Measurements from ENCODE around the gene DBN1. TPM values are rescaled to one million over a fixed set of nuclear protein-coding genes. Genes with fewer than 3 reads are reported as not detected.
A peak's percentile ranks its signal among the peaks of the same experiment; 100 is the strongest.

The DBN1 gene
- total RNA-seq, 2 donors from 2014 or later: 322 to 383 TPM

DNA sequence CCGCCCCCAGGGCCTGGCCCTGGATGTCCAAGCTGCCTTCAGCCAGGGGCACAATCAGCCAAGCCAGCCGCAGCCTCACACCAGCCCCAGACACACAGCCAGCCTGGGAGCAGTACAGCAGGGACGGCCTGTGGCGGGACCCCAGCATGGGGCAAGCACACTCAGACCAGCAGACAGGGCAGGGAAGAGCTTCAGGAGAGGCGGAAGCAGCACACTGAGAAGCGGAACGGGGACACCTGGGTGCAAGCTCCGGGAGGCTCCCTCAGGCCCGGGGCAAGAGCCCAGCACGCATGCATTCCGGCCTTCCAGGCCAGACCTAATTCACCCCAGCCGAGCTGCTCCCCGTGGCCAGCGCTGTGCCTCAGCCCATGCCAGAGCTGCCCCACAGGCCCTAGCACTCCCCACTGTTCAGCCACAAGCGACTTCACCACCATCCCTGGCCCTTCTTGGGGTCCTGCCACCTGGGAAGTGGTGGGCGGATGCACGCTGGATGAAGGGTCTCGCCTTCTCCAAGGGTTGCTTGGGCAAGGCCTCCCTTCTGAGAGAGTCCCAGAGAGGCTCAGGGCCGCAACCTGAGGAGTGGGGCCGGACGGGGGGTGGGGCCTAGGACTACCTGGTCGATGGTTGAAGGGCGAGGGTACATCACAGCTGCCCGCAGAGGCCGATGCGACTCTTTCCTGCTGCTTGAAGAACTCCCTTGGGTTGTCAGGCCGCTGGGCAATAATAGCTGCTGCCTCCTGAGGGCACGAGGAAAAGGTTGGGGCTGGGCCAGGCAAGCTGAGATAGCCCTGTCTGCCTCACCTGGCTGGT, 13.4 kb downstream of the DBN1 start:
- Mint-ChIP-seq H3K27ac (no peak overlapping the region), H3K36me3 (ENCODE audit: low read depth) (peaks cover 54% of the 10 kb centered on the region), H3K4me3 (no peak overlapping the region), H3K4me1 (peaks cover 8% of the 10 kb centered on the region), H3K27me3 (ENCODE audit: insufficient read depth) (no peaks in the 10 kb centered on the region), H3K9me3 (no peaks in the 10 kb centered on the region)
- Histone ChIP-seq H3K4me1 (ENCODE audit: control insufficient read depth, insufficient read depth, low read length) (peaks cover 2% of the 10 kb centered on the region), H3K27me3 (ENCODE audit: control insufficient read depth, insufficient read depth, low read length, poor library complexity, severe bottlenecking) (no peaks in the 10 kb centered on the region), H3K4me3 (ENCODE audit: low read length) (no peak overlapping the region), H3K27ac (ENCODE audit: low read depth, low read length) (peak overlapping the region; percentile 76), H3K9me3 (ENCODE audit: control insufficient read depth, low read length) (no peaks in the 10 kb centered on the region), H3K9ac (ENCODE audit: extremely low read depth, low read length, poor library complexity, severe bottlenecking) (no peak overlapping the region), H3K36me3 (ENCODE audit: control insufficient read depth, insufficient read depth, low read length) (peaks cover 69% of the 10 kb centered on the region)
- TF ChIP-seq, protein P1, sequence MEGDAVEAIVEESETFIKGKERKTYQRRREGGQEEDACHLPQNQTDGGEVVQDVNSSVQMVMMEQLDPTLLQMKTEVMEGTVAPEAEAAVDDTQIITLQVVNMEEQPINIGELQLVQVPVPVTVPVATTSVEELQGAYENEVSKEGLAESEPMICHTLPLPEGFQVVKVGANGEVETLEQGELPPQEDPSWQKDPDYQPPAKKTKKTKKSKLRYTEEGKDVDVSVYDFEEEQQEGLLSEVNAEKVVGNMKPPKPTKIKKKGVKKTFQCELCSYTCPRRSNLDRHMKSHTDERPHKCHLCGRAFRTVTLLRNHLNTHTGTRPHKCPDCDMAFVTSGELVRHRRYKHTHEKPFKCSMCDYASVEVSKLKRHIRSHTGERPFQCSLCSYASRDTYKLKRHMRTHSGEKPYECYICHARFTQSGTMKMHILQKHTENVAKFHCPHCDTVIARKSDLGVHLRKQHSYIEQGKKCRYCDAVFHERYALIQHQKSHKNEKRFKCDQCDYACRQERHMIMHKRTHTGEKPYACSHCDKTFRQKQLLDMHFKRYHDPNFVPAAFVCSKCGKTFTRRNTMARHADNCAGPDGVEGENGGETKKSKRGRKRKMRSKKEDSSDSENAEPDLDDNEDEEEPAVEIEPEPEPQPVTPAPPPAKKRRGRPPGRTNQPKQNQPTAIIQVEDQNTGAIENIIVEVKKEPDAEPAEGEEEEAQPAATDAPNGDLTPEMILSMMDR (conservative IDR thresholded peaks at IDR 0.05): no peak
- 91 to 95% methylated on average over 18 to 28 of the region's 28 CpGs for WGBS, 2 experiments (ENCODE audit: insufficient coverage in 1 of 2, insufficient read length in 1 of 2)
- no peak for DNase-seq

DNA sequence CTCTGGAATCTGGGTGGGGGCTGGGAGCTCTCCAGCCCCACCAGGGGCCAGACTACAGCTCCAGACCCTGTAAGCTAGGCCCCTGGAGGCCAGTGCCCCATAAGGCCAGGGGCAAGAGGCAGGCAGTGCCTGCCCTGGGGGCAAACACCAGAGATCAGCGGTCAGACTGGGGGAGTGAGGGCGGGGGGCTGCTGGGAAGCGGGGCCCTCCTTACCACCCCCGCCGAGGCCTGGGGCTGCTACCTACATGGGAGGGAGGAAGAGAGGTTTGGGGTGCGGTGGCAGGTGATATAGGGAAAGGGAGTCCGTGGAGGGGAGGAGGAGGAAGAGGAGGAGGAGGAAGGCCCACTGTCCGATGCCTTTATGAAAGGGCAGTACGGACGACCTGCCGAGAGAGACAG, 14.1 kb downstream of the DBN1 start:
- H3K9me3 Mint-ChIP-seq: no peaks in the 10 kb centered on the region
- Histone ChIP-seq H3K4me3 (ENCODE audit: low read length) (no peak overlapping the region), H3K27me3 (ENCODE audit: control insufficient read depth, insufficient read depth, low read length, poor library complexity, severe bottlenecking) (no peaks in the 10 kb centered on the region), H3K9ac (ENCODE audit: extremely low read depth, low read length, poor library complexity, severe bottlenecking) (no peak overlapping the region), H3K9me3 (ENCODE audit: control insufficient read depth, low read length) (no peaks in the 10 kb centered on the region), H3K27ac (ENCODE audit: low read depth, low read length) (peak overlapping the region; percentile 76), H3K4me1 (ENCODE audit: control insufficient read depth, insufficient read depth, low read length) (peaks cover 2% of the 10 kb centered on the region), H3K36me3 (ENCODE audit: control insufficient read depth, insufficient read depth, low read length) (peaks cover 68% of the 10 kb centered on the region)
- DNase-seq: no peak
- H3K4me3 Mint-ChIP-seq: no peak overlapping the region
- TF ChIP-seq, protein P1 (conservative IDR thresholded peaks at IDR 0.05): no peak
- no peak overlapping the region for H3K27ac Mint-ChIP-seq
- peaks cover 8% of the 10 kb centered on the region for H3K4me1 Mint-ChIP-seq
- 87 to 97% methylated on average over 6 to 11 of the region's 11 CpGs for WGBS, 2 experiments (ENCODE audit: insufficient coverage in 1 of 2, insufficient read length in 1 of 2)
- H3K36me3 Mint-ChIP-seq (ENCODE audit: low read depth): peaks cover 50% of the 10 kb centered on the region
- H3K27me3 Mint-ChIP-seq (ENCODE audit: insufficient read depth): no peaks in the 10 kb centered on the region

DNA sequence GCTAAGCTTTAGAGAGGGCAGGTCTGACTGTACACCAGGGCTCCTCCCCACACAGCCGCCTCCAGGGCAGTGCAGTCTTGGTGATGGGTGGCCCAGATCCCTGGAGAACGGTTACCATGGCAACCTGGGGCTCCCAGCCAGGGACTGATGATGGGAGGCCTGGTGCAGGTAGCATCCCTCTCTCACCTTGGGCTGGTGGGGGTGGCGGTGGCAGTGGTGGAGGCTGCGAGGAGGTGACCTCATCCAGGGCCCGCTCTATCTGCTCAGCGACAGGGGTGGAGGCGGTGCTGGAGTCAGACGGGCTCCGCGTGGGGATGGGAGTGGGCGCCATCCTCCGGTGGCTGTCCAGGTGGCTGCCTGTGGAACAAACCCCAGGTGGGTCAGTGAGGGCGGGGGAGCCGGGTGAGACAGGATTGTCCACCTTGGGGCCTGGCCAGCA, 14.5 kb downstream of the DBN1 start:
- TF ChIP-seq, protein P1 (conservative IDR thresholded peaks at IDR 0.05): no peak
- Histone ChIP-seq H3K4me3 (ENCODE audit: low read length) (no peak overlapping the region), H3K27ac (ENCODE audit: low read depth, low read length) (peak overlapping the region; percentile 76), H3K27me3 (ENCODE audit: control insufficient read depth, insufficient read depth, low read length, poor library complexity, severe bottlenecking) (no peaks in the 10 kb centered on the region), H3K4me1 (ENCODE audit: control insufficient read depth, insufficient read depth, low read length) (peaks cover 2% of the 10 kb centered on the region), H3K9me3 (ENCODE audit: control insufficient read depth, low read length) (no peaks in the 10 kb centered on the region), H3K9ac (ENCODE audit: extremely low read depth, low read length, poor library complexity, severe bottlenecking) (no peak overlapping the region), H3K36me3 (ENCODE audit: control insufficient read depth, insufficient read depth, low read length) (peaks cover 68% of the 10 kb centered on the region)
- peaks cover 8% of the 10 kb centered on the region for H3K4me1 Mint-ChIP-seq
- H3K9me3 Mint-ChIP-seq: no peaks in the 10 kb centered on the region
- peak; percentile 74 for DNase-seq
- no peak overlapping the region for H3K4me3 Mint-ChIP-seq
- no peak overlapping the region for H3K27ac Mint-ChIP-seq
- peaks cover 1% of the 10 kb centered on the region for H3K27me3 Mint-ChIP-seq (ENCODE audit: insufficient read depth)
- WGBS, 2 experiments (ENCODE audit: insufficient coverage in 1 of 2, insufficient read length in 1 of 2): 94 to 96% methylated on average over 5 to 14 of the region's 14 CpGs
- H3K36me3 Mint-ChIP-seq (ENCODE audit: low read depth): peaks cover 50% of the 10 kb centered on the region
